Endodermal cell (in vitro differentiated cells): Measurements from ENCODE around the gene MRPL1. TPM values are rescaled to one million over a fixed set of nuclear protein-coding genes. Genes with fewer than 3 reads are reported as not detected.

Experiments
- DNase-seq: peaks from one replicate; pipeline ENCODE4 v3.0.0-alpha.2; 2017
- H3K27ac ChIP-seq: 2 replicates; pipeline ENCODE4 v1.5.1; 2013; ENCODE audit warnings: mild to moderate bottlenecking, low read depth, low read length, moderate library complexity
- H3K27me3 ChIP-seq: 2 replicates; pipeline ENCODE4 v1.6.1; 2013; ENCODE audit warnings: mild to moderate bottlenecking, low read length, moderate library complexity; ENCODE audit not compliant: insufficient read depth, control insufficient read depth, poor library complexity, severe bottlenecking
- H3K36me3 ChIP-seq: 2 replicates; pipeline ENCODE4 v1.7.0; 2013; ENCODE audit warnings: mild to moderate bottlenecking, low read length, moderate library complexity; ENCODE audit not compliant: control insufficient read depth, insufficient read depth
- H3K4me1 ChIP-seq: one replicate; pipeline ENCODE4 v1.7.0; 2013; ENCODE audit warnings: low read length; ENCODE audit not compliant: control insufficient read depth, insufficient read depth
- H3K4me3 ChIP-seq: 2 replicates; pipeline ENCODE4 v1.5.1; 2013; ENCODE audit warnings: mild to moderate bottlenecking, low read length, moderate library complexity
- H3K9ac ChIP-seq: 2 replicates; pipeline ENCODE4 v1.6.1; 2013; ENCODE audit warnings: mild to moderate bottlenecking, low read length, moderate library complexity; ENCODE audit not compliant: poor library complexity, severe bottlenecking; ENCODE audit errors: extremely low read depth
- H3K9me3 ChIP-seq: 2 replicates; pipeline ENCODE4 v1.6.1; 2013; ENCODE audit warnings: mild to moderate bottlenecking, low read length, moderate library complexity; ENCODE audit not compliant: control insufficient read depth
- H3K27ac Mint-ChIP-seq: 2 replicates; pipeline ENCODE4 v1.8.0; 2020; ENCODE audit warnings: mixed read lengths
- H3K27me3 Mint-ChIP-seq: 2 replicates; pipeline ENCODE4 v1.8.0; 2021; ENCODE audit warnings: mild to moderate bottlenecking, mixed read lengths; ENCODE audit not compliant: insufficient read depth
- H3K36me3 Mint-ChIP-seq: 2 replicates; pipeline ENCODE4 v1.8.0; 2020; ENCODE audit warnings: low read depth, mixed read lengths
- H3K4me1 Mint-ChIP-seq: 2 replicates; pipeline ENCODE4 v1.8.0; 2020; ENCODE audit warnings: mixed read lengths
- H3K4me3 Mint-ChIP-seq: 2 replicates; pipeline ENCODE4 v1.8.0; 2020; ENCODE audit warnings: mild to moderate bottlenecking, moderate library complexity, mixed read lengths
- H3K9me3 Mint-ChIP-seq: 2 replicates; pipeline ENCODE4 v1.8.0; 2020; ENCODE audit warnings: mild to moderate bottlenecking, mixed read lengths
- CTCF ChIP-seq: fragments of 200-600 bp; sonication (generic); conservative IDR thresholded peaks from 2 replicates; pipeline ENCODE4 v1.5.0; 2021; ENCODE audit warnings: antibody characterized with exemption, mild to moderate bottlenecking
- WGBS, 2 experiments: methylation state at CpG; one replicate each; pipeline versions ENCODE4 v1.1.5 to v1.1.7; 2013; ENCODE audit warnings: missing lambda C conversion rate in 2 of 2, mixed read lengths in 1 of 2; ENCODE audit not compliant: insufficient coverage in 1 of 2, insufficient read length in 1 of 2; 5-methylcytosine and 5-hydroxymethylcytosine counted together
- total RNA-seq, 2 donors: library from RNA; stranded (reverse); fragmentation: NEBNext Ultra II Directional in 1 of 2; extraction: Animal tissue kit (Norgen Biotek cat#: 25700) in 1 of 2; gene quantifications; 2 replicates in 1 of 2; 3 replicates in 1 of 2; pipeline ENCODE4 v1.2.1, GENCODE V29; 2021

Gene MRPL1
- total RNA-seq, 2 donors from 2014 or later, result 31.7 to 46.4 TPM

GRCh38 chr4:77848508-77848907, 14.1 kb upstream of the MRPL1 start:
- Histone ChIP-seq H3K27ac (no peak overlapping the region), H3K4me1 (peaks cover 3% of the 10 kb centered on the region), H3K9ac (no peak overlapping the region), H3K36me3 (no peaks in the 10 kb centered on the region), H3K9me3 (no peaks in the 10 kb centered on the region), H3K27me3 (no peaks in the 10 kb centered on the region), H3K4me3 (no peak overlapping the region)
- no peaks in the 10 kb centered on the region for H3K27me3 Mint-ChIP-seq
- DNase-seq, result no peak
- H3K4me1 Mint-ChIP-seq, result peaks cover 2% of the 10 kb centered on the region
- no peak for TF ChIP-seq CTCF
- WGBS, 2 experiments, result 90 to 95% methylated on average over 5 to 6 of the region's 6 CpGs
- no peaks in the 10 kb centered on the region for H3K9me3 Mint-ChIP-seq
- no peaks in the 10 kb centered on the region for H3K36me3 Mint-ChIP-seq
- no peak overlapping the region for H3K4me3 Mint-ChIP-seq
- no peak overlapping the region for H3K27ac Mint-ChIP-seq

- Mint-ChIP-seq H3K9me3 (no peaks in the 10 kb centered on the region), H3K4me1 (no peaks in the 10 kb centered on the region), H3K36me3 (no peaks in the 10 kb centered on the region), H3K27ac (no peak overlapping the region), H3K4me3 (no peak overlapping the region), H3K27me3 (no peaks in the 10 kb centered on the region)
- Histone ChIP-seq H3K9ac (no peak overlapping the region), H3K27ac (no peak overlapping the region), H3K36me3 (no peaks in the 10 kb centered on the region), H3K4me1 (no peaks in the 10 kb centered on the region), H3K4me3 (no peak overlapping the region), H3K9me3 (no peaks in the 10 kb centered on the region), H3K27me3 (no peaks in the 10 kb centered on the region)
- no peak for DNase-seq
- WGBS, 2 experiments, result 91 to 99% methylated on average over 7 to 12 of the region's 12 CpGs
- TF ChIP-seq CTCF, result no peak
Measured at GRCh38 chr4:77849278-77849965, 13.2 kb upstream of the MRPL1 start.

- Histone ChIP-seq H3K36me3 (no peaks in the 10 kb centered on the region), H3K4me1 (no peaks in the 10 kb centered on the region), H3K9me3 (no peaks in the 10 kb centered on the region), H3K27ac (no peak overlapping the region), H3K27me3 (no peaks in the 10 kb centered on the region), H3K4me3 (no peak overlapping the region), H3K9ac (no peak overlapping the region)
- no peak for TF ChIP-seq CTCF
- Mint-ChIP-seq H3K27me3 (no peaks in the 10 kb centered on the region), H3K4me1 (no peaks in the 10 kb centered on the region), H3K36me3 (no peaks in the 10 kb centered on the region), H3K9me3 (no peaks in the 10 kb centered on the region), H3K4me3 (no peak overlapping the region), H3K27ac (no peak overlapping the region)
- 50 to 78% methylated on average over 2 to 7 of the region's 7 CpGs for WGBS, 2 experiments
- no peak for DNase-seq
Measured at GRCh38 chr4:77852892-77853495, 9.6 kb upstream of the MRPL1 start.
